ENCODE measurements around the gene ERCC6. TPM values are rescaled to one million over a fixed set of nuclear protein-coding genes. Genes with fewer than 3 reads are reported as not detected.

Gene ERCC6
- total RNA-seq = 19.9 TPM
- long read RNA-seq, full-length matches to known transcripts = 5 of 10 reads
- long read RNA-seq, partial matches to known transcripts = 2 of 10 reads
- long read RNA-seq, other reads (novel, unspliced or antisense) = 3 of 10 reads

DNA sequence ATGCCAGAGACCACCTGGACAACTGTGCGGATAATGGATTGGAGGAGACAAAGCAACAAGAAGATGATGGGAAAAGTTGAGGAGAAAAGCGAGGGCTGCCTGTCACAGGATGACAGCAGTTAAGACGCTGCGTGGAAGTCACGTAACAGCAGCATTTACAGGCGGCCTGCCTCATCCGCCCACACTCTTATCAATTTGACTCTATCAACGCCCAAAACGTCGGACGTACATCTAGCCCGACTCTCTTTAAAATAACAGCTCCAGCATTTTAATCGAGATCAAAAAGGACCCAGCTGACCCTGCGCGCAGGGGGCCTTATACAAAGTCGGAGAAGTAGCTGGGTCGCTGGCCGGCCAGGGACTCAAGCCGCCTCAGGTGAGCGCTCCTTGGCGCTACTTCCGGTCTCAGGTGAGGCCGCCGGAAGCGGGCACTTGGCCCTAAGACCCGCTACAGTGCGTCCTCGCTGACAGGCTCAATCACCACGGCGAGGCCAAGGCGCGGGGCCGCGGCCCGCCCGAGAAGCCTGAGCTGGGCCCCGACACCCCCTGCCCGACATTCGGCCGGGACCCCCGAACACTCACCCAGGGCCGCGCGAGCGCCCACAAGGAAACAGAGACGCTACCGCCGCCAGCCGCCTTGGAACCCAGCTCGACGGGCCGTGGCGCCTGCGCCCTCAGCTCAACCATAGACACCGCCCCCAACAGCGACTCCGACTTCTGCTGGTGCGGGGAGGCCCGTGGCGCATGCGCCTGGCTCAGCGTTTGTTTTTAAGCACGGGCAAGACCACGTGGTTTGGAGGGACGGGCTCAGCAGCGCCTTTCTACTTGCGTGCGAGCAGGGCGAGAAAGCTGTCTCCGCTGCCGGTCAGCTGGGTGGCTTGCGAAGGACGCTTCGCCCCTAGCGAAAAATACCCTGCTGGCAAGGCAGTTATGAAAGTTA, at the start of gene ERCC6:
ERCC6 (minus strand) TSS at position 741 of the 939 bp plus-strand sequence.
- Histone ChIP-seq H3K4me3 (peak within 1 kb of the TSS; percentile 86), H3K27me3 (ENCODE audit: low read depth) (no peaks in the 10 kb centered on the region), H3K9me3 (replicated peaks) (no peaks in the 10 kb centered on the region), H3K27ac (replicated peaks) (peak within 1 kb of the TSS; percentile 92), H3K36me3 (no peaks in the 10 kb centered on the region), H3K4me1 (peaks cover 60% of the 10 kb centered on the region)
- DNase-seq = peak; percentile 98
- intact Hi-C loops (cut with micrococcal nuclease) = no loop called here
- TF ChIP-seq, protein P1, sequence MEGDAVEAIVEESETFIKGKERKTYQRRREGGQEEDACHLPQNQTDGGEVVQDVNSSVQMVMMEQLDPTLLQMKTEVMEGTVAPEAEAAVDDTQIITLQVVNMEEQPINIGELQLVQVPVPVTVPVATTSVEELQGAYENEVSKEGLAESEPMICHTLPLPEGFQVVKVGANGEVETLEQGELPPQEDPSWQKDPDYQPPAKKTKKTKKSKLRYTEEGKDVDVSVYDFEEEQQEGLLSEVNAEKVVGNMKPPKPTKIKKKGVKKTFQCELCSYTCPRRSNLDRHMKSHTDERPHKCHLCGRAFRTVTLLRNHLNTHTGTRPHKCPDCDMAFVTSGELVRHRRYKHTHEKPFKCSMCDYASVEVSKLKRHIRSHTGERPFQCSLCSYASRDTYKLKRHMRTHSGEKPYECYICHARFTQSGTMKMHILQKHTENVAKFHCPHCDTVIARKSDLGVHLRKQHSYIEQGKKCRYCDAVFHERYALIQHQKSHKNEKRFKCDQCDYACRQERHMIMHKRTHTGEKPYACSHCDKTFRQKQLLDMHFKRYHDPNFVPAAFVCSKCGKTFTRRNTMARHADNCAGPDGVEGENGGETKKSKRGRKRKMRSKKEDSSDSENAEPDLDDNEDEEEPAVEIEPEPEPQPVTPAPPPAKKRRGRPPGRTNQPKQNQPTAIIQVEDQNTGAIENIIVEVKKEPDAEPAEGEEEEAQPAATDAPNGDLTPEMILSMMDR (IDR thresholded peaks at IDR 0.05; ENCODE audit: borderline replicate concordance) = peak; percentile 17

GRCh38 chr10:49587981-49588380, 49.1 kb upstream of the ERCC6 start:
- peaks cover 32% of the 10 kb centered on the region for H3K27me3 ChIP-seq (ENCODE audit: low read depth)
- DNase-seq = no peak
- intact Hi-C loops (cut with micrococcal nuclease) = no loop called here
- H3K27ac ChIP-seq (replicated peaks) = no peak overlapping the region
- no peaks in the 10 kb centered on the region for H3K36me3 ChIP-seq
- TF ChIP-seq, protein P1 (IDR thresholded peaks at IDR 0.05; ENCODE audit: borderline replicate concordance) = no peak
- H3K9me3 ChIP-seq (replicated peaks) = no peaks in the 10 kb centered on the region
- no peaks in the 10 kb centered on the region for H3K4me1 ChIP-seq
- no peak overlapping the region for H3K4me3 ChIP-seq

DNA sequence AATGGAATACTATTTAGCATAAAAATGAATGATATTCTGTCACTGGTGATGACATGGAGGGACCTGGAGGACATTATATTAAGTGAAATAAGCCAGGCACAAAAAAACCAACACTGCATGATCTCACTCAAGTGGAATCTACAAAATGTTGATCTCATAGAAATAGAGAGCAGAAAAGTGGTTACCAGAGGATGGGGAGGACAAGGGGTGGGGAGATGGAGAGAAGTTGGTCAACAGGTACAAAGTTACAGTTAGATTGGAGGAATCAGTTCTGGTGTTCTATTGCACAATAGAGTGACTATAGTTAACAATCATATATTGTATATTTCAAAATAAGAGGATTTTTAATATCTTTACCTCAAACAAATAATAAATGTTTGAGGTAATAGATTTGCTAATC, 46.5 kb upstream of the ERCC6 start:
- Histone ChIP-seq H3K4me3 (no peak overlapping the region), H3K36me3 (no peaks in the 10 kb centered on the region), H3K9me3 (replicated peaks) (no peaks in the 10 kb centered on the region), H3K4me1 (no peaks in the 10 kb centered on the region), H3K27ac (replicated peaks) (no peak overlapping the region), H3K27me3 (ENCODE audit: low read depth) (peaks cover 29% of the 10 kb centered on the region)
- TF ChIP-seq, protein P1 (IDR thresholded peaks at IDR 0.05; ENCODE audit: borderline replicate concordance) = no peak
- no peak for DNase-seq
- intact Hi-C loops (cut with micrococcal nuclease) = no loop called here

DNA sequence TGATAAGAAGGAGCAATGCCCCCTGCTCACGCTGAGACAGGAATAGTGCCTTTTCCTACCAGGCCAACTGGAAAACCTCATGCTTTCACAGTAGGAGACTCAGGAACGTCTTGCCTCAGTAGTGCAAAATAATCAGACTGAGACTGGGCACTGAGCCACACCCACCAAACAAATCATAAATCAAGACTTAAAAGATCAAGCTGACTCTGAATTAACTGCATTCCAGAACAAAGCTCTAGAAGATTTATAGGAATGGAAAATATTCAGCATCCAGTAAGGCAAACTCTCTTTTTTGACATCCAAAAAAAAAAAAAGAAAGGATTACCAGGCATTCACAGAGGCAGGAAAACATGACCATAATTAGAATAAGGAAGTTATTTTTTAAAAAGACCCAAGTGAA, 40.7 kb upstream of the ERCC6 start:
- TF ChIP-seq, protein P1 (IDR thresholded peaks at IDR 0.05; ENCODE audit: borderline replicate concordance) = no peak
- no peaks in the 10 kb centered on the region for H3K4me1 ChIP-seq
- H3K27ac ChIP-seq (replicated peaks) = no peak overlapping the region
- H3K36me3 ChIP-seq = no peaks in the 10 kb centered on the region
- H3K9me3 ChIP-seq (replicated peaks) = no peaks in the 10 kb centered on the region
- intact Hi-C loops (cut with micrococcal nuclease) = no loop called here
- H3K4me3 ChIP-seq = no peak overlapping the region
- no peak for DNase-seq
- peaks cover 35% of the 10 kb centered on the region for H3K27me3 ChIP-seq (ENCODE audit: low read depth)

GRCh38 chr10:49578392-49578791, 39.5 kb upstream of the ERCC6 start:
- DNase-seq = no peak
- no peak overlapping the region for H3K4me3 ChIP-seq
- TF ChIP-seq, protein P1 (IDR thresholded peaks at IDR 0.05; ENCODE audit: borderline replicate concordance) = no peak
- no peaks in the 10 kb centered on the region for H3K4me1 ChIP-seq
- H3K9me3 ChIP-seq (replicated peaks) = no peaks in the 10 kb centered on the region
- intact Hi-C loops (cut with micrococcal nuclease) = no loop called here
- peaks cover 33% of the 10 kb centered on the region for H3K27me3 ChIP-seq (ENCODE audit: low read depth)
- H3K27ac ChIP-seq (replicated peaks) = no peak overlapping the region
- H3K36me3 ChIP-seq = no peaks in the 10 kb centered on the region

Measured in left ventricle myocardium inferior (tissue), 1 donor.